ENCODE results near the gene GDAP1L1.

Gene GDAP1L1

DNA sequence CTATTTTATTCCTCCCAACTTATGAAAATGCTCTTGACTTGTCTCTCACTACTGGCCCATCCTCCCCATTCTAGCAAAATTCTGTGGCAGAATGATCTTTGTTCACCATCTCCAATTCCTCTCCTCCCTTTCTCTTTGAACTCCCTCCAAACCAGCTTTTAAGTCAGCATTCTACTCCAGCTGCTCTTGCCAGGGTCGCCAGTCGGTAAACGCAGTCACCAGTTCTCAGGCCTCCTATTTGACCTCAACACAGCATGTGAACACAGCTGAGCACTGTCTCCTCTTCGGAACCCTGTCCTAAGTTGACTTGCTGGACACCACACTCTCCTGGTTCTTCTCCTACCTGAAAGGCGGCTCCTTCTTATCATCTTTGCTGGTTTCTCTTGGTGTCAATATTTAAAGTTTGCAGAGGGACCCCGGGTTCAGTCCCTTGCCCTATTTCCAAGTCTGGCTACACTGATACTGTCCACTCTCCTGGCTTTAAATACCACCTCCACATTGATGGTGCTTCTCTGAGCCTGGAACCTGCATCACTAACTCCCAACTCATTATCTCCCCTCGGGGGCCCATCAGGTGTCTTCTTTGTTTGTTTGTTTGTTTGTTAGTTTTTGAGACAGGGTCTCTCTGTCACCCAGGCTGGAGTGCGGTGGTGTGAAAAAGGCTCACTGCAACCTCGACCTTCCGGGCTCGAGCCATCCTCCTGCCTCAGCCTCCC is 27.4 kb downstream of the GDAP1L1 start:
- Histone ChIP-seq H3K27me3 (ENCODE audit: insufficient read depth, low read depth, severe bottlenecking) (no peaks in the 10 kb centered on the region), H3K9me3 (ENCODE audit: severe bottlenecking) (no peaks in the 10 kb centered on the region), H3K36me3 (no peaks in the 10 kb centered on the region), H3K27ac (no peak overlapping the region), H3K4me3 (ENCODE audit: low read depth, low read length) (no peak overlapping the region)
- no peak for DNase-seq
- TF ChIP-seq, protein P1, sequence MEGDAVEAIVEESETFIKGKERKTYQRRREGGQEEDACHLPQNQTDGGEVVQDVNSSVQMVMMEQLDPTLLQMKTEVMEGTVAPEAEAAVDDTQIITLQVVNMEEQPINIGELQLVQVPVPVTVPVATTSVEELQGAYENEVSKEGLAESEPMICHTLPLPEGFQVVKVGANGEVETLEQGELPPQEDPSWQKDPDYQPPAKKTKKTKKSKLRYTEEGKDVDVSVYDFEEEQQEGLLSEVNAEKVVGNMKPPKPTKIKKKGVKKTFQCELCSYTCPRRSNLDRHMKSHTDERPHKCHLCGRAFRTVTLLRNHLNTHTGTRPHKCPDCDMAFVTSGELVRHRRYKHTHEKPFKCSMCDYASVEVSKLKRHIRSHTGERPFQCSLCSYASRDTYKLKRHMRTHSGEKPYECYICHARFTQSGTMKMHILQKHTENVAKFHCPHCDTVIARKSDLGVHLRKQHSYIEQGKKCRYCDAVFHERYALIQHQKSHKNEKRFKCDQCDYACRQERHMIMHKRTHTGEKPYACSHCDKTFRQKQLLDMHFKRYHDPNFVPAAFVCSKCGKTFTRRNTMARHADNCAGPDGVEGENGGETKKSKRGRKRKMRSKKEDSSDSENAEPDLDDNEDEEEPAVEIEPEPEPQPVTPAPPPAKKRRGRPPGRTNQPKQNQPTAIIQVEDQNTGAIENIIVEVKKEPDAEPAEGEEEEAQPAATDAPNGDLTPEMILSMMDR (IDR thresholded peaks at IDR 0.05; ENCODE audit: low read depth, low read length) = no peak

DNA sequence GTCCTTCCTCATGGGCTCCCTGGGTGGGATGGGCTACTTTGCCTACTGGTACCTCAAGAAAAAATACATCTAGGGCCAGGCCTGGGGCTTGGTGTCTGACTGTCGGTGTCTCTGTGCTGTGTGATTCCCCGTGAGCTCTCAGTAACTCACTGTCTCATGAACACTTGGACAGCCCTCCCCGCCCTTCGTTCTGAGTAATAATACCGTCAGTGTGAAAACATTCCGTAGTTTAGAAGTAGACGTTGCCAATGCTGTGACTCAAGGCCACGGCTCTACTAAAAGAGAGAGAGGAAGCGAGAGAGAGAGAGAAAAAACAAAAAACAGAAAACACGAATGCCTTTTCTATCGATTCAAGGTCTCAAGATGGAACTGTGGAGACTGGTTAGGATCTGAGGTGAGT is 32.1 kb downstream of the GDAP1L1 start:
- H3K27ac ChIP-seq = no peak overlapping the region
- H3K27me3 ChIP-seq (ENCODE audit: insufficient read depth, low read depth, severe bottlenecking) = no peaks in the 10 kb centered on the region
- DNase-seq = no peak
- H3K36me3 ChIP-seq = no peaks in the 10 kb centered on the region
- H3K9me3 ChIP-seq (ENCODE audit: severe bottlenecking) = no peaks in the 10 kb centered on the region
- no peak overlapping the region for H3K4me3 ChIP-seq (ENCODE audit: low read depth, low read length)
- TF ChIP-seq, protein P1 (IDR thresholded peaks at IDR 0.05; ENCODE audit: low read depth, low read length) = no peak

DNA sequence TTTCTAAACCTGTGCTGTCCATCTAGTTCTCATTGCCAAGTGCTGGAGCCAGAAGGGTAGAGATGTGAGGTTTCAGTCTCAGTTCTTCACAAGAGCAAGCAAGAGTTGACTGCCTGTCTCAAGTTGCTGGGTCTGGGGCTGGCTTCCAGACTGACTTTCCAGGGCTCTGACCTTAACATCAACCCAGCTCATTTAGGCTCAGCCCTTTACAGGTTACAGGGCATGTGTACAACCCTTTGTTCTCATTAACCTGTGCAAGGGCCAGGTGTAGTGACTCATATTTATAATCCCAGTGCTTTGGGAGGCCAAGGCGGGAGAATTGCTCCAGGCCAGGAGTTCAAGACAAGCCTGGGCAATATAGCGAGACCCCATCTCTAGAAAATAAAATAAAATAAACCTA is 33.3 kb downstream of the GDAP1L1 start:
- Histone ChIP-seq H3K9me3 (ENCODE audit: severe bottlenecking) (no peaks in the 10 kb centered on the region), H3K36me3 (no peaks in the 10 kb centered on the region), H3K27me3 (ENCODE audit: insufficient read depth, low read depth, severe bottlenecking) (no peaks in the 10 kb centered on the region), H3K27ac (no peak overlapping the region), H3K4me3 (ENCODE audit: low read depth, low read length) (no peak overlapping the region)
- TF ChIP-seq, protein P1 (IDR thresholded peaks at IDR 0.05; ENCODE audit: low read depth, low read length) = no peak
- no peak for DNase-seq

DNA sequence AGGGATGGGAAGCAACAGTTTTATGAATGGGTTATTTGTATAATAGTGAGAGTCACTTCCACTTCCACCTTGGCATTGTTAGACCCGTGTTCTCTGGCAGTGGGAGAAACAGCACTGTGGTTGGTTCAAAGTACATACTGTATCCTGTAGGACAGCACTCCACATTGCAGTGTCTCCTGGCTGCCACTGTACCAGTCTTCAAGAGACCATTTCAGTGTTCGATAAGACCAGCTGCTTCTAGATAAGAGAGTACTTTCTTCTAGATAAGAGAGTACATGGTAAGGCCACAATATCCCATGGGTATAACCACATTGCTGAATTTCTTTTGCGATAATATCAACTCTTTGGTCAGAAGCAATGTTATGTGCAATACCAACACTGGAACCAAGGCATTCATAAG is 35.1 kb downstream of the GDAP1L1 start:
- H3K36me3 ChIP-seq = no peaks in the 10 kb centered on the region
- no peak for DNase-seq
- no peaks in the 10 kb centered on the region for H3K9me3 ChIP-seq (ENCODE audit: severe bottlenecking)
- H3K27ac ChIP-seq = no peak overlapping the region
- TF ChIP-seq, protein P1 (IDR thresholded peaks at IDR 0.05; ENCODE audit: low read depth, low read length) = no peak
- H3K4me3 ChIP-seq (ENCODE audit: low read depth, low read length) = no peak overlapping the region
- no peaks in the 10 kb centered on the region for H3K27me3 ChIP-seq (ENCODE audit: insufficient read depth, low read depth, severe bottlenecking)

DNA sequence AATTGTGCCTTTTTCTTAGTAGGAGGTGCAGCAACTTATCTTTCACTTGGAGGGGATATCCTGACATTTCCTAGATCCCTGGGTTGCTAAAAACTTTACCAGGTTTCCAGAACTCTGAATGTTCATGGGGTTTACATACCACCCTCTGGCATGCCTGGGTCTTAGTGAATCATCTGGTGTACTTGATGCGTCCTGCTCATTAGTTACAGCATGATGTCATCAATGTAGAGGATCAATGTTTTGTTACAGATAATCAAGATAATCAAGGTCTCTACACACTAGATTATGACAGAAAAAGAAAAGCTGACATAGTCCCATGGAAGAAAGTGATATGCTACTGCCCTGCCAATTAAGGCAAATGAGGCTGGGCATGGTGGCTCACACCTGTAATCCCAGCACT is 36.9 kb downstream of the GDAP1L1 start:
- H3K36me3 ChIP-seq = no peaks in the 10 kb centered on the region

More for the DNA sequence above, 36.9 kb downstream of the GDAP1L1 start:
- no peak for DNase-seq
- TF ChIP-seq, protein P1 (IDR thresholded peaks at IDR 0.05; ENCODE audit: low read depth, low read length) = no peak
- H3K9me3 ChIP-seq (ENCODE audit: severe bottlenecking) = no peaks in the 10 kb centered on the region
- H3K27me3 ChIP-seq (ENCODE audit: insufficient read depth, low read depth, severe bottlenecking) = no peaks in the 10 kb centered on the region
- H3K4me3 ChIP-seq (ENCODE audit: low read depth, low read length) = no peak overlapping the region
- no peak overlapping the region for H3K27ac ChIP-seq

Measured in WERI-Rb-1 (cell line).